CD1c-positive myeloid dendritic cell (primary cell): ENCODE data around the gene GOLGA6C.
"Not testable (repeated sequence)": the region's sequence is repeated elsewhere in the genome, so short reads cannot be mapped to it uniquely, and the experiment has no call there.

Experiments
- DNase-seq: peaks from one replicate; pipeline ENCODE4 v3.0.0-alpha.2; 2016; ENCODE audit errors: extremely low spot score

The GOLGA6C gene

DNA sequence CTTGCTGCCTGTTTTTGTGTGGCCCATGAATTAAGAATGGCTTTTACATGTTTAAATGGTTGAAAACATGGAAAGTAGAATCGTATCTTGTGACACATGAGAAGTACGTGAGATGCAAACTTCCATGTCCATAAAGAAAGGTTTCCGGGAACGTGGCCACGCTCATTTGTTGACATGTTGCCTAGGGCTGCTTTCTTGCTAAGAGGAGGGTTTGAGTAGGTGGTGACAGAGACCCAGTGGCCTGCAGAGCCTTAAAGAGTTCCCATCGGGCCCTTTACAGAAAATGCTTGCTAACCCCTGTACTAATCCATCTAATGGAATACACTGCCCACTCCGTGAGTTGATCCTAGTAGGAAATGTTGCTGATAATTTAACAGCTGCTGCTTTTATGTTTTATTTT, 31.0 kb upstream of the GOLGA6C start:
- DNase-seq, result not testable (repeated sequence)

DNA sequence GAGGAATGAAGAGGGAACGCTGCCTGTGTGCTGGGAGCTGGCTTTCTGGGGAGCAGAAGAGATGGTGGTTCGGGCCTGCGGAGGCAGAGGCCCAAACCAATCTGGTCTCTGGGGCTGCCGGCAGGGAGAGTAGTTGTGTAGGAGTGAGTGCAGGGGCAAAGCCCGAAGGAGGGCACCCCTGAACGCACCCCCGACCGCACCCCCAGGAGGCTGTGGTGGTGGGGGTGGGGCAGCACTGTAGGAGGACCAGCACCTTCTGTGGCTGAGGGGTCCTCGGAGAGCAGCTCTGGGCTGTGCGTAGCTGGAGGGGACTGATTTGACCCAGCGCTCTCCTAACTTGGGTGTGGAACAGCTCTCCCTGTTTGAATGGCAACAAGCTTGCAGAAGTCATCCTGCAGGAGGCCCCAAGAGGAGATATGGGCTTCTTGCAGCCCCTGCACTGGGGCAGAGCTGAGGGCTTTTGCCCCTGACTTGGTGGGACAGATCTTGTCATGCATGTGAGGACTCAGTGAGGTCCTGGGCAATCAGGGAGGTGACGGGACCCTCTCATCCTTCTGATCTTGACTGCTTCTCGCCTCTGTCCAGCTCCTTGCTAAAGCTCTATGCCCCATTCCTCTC, 30.4 kb upstream of the GOLGA6C start:
- DNase-seq, result no peak

DNA sequence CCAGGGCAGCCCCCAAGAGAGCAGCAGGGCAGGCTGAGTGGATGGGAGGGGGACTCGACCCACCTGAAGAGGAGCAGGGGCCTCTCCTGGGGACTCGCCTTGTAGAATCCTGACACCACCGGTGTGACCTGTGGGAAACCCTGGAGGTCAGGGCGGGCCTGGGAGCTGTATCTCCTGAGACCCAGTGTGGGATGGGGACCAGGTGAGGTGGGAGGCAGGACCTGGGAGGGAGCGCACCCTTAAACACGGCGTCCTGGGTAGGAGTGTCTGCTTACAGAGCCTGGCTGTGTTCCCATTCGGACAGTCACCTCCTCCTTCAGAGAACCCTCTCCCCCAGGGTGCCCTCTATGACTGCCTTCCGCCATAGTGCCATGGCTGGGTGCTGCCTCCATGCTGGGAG, 29.3 kb upstream of the GOLGA6C start:
- no peak for DNase-seq

DNA sequence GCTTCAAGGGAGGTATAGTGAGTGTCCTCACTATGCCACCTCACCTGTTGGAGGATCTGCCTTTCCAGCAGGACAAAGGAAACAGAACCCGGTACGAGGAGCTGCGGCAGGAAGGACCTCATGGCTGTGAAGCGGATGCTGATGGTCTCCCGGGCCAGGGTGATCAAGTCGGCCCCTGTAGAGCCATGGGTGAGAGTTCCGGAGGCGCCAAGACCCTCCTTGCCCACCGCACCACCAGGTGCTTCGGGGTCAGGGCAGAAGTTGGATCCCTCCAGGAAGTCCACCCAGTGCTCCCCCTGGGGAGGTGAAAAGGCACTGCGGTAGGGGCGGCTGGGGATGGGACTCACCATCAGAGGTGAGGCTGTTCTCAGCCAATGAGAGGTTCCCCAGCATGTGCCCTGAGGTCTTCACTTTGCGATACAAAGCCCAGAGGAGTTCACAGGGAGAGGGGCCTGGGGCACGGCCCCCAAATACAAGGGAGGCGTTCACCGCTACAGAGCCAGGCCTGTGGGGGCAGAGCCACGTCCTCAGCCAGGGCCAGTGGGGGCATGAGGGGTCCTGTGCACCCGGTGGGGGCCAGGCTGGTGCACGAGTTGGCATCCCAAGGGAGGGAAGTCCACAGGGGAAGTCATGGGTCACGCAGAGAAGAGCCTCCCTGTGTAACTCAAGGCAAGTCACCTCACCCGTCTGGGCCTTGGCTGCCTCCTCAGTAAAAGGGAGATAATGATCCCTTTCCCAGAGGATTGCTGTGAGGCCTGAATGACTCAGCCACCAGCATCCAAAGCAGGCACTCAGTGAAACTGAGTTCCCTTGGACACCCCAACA, 28.7 kb upstream of the GOLGA6C start:
- no peak for DNase-seq

DNA sequence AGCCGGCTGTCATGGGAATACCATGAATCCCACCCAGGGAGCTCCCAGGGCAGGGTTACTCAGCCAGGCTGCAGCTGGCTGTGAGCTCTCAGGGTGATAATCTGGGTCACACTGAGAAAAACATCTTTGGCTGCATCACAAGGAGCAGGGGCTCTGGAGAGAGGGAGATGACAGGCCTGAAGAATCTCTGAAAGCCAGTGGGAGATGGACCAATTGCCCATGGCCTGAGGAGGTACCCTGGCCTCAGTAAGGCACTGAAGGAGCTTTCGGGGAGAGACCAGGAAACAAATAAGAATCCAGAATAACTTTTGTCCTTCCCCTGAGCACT, 28.2 kb upstream of the GOLGA6C start:
- no peak for DNase-seq

DNA sequence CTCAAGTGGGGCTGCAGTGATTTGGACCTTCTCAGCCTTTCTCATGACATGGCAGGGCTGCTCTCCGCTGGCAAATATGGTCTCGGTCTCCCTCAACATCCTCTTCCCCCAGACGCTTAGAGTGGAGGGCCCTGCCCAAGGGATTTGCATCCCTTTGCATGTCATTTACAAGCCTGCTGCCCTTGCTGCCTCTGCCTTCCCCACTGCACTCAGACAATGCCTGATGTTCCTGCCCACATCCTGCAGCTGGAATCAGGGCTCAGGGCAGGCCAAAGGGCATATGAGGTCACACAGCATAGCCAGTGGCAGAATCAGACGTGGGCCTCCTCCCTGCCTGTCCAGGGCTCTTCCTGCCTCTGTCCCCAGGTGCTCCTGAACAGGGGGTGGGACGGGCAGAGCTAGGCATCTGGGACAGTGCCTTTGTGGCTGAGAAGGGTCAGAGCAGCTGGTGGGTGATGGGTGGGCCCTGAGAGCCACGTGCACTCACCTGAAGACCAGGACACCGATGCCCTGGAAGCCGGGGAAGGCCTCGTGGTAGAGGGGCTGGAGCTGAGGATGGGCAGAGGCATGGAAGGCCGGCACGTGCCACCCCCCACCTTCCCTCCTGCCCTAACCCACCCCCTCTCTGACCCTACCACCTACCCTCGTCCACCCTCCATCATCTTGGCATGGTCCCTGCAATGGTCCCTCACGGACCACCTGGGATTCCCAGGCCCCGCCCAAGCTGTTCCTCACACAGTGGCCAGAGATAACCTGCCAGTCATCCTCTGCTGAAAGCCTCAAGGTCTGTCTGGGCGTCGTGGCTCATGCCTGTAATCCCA, 27.4 kb upstream of the GOLGA6C start:
- no peak for DNase-seq

DNA sequence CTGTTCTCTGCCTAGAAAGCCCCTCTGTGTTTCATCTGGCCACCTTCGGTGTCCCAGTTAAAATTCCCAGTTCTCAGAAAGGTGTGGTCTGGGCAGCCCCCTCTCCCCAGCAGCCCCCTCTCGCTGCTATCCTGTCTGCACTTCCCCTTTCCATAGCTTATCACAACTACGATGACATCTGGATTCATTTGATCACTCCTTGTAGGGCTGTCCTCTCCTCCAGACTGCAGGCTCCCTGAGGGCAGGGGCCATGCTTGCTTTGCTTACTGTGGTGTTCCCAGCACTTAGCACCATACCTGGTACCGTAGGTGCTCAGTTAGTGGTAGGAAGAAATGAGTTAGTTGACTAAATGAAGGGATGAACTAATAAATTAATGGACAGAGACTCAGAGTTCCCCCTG, 26.3 kb upstream of the GOLGA6C start:
- no peak for DNase-seq

DNA sequence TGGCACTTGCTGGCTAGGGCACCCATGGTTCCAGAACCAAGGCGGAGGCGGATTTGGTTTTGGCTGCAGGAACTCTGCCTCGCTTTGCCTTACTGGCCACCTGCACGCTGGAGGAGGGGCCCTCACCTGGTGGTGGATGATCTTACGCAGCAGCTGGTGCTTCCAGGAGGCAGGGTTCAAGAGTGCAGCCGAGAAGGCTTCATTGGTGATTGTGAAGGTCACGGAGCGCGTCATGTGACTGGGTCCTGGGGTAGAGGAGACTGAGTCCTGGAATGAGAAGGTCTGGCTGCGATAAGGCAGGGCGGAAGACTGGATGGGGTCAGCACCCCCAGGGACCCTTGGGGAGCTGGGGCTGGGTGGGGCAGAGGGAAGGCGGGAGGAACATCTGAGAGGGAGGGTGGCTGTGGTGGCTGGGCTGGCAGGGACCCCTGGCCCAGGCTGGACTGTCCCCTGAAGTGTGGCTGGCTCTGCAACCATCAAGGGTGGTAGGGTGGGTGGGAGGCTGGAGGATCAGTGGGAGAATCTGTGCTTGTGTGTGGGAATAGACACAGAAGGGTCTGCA, 25.8 kb upstream of the GOLGA6C start:
- no peak for DNase-seq

DNA sequence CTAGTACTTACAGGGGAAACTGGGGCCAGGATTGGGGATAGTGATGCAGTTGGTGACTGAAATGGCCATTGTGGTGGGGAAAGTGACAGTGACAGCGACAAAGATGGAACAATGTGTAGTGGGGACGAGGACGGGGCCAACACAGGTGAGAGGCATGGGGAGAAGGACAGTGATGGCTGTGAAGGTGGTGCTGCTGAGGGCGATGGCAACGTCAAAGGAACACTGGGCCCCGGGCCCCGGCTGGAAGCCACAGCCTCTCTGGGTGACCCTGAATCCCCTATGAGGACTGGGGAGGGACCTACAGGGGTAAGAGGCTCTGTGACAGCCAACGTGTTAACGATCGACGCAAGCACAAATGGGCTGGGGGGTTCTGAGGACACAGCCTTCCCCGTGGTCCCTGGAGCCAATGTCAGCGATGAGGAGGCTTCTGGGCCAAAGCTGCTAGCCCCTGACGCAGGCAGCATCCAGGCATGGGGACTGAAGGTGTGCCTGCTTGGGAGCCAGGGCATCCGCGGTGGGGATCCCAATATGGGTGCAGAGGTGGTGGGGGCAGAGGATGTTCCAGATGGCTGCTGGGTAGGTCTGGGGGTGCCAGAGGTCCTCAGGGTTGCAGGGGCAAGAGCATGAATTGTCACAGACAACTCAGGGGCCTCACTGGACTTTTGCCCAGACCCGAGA, 25.2 kb upstream of the GOLGA6C start:
- DNase-seq, result no peak

DNA sequence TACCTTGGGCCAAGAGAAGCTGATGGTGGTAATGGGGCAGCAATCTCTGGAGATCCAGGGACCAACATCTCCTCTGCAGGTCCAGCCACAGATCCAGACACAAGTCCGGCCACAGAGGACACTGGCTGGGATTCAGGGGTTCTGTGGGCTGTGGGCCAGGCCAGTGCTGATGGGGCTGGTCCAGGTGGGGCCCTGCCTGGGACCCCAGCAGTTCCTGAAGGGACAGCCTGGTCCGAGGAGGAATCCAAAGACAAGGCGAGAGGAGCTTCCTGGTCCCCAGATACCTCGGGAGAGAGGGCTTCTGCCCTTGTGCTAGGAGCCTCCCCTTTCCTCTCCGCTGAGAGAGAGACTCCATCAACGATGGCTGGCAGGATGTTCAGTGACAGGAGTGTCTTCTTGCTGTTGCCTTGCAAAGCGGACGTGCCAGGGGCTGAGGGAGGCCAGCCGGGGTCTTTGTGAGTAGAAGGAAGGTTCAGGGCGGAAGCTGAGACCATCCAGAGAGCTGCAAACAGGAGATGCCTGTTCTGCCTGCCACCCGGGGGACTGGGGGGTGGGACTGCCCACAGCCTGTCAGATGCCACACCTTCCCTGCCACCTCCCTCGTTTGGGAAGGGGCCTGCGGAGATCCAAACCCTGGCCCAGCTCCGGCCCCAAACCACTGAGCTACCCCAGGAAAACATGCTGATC, 24.5 kb upstream of the GOLGA6C start:
- no peak for DNase-seq

DNA sequence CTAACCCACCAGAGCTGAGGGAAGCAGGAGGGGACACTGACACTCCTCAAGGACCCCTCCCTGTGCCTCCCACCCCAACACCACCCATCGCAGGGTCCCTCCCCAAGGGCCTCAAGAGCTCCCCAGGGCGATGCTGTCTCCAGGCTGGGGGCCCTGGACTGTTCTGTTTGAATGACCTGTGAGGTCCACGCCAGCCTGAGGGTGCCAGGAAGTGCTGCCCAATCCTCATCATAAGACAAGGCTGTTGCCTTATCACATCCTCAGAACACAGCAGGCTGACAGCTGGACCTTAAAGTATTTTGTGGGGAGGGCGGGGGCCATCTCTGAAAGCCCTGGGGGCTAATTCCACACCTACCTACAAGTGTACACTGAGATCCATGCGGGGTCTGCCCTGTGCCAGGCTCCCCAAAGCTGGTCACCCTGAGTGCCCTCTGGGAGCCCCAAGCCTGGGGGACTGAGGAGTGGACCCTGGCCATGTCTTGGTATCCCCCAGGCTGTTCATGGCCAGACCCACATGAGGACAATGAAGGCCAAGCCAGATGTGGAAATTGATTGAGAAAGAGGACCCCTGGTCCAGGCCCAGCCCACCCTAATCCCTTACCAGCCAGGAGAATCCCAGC, 23.8 kb upstream of the GOLGA6C start:
- no peak for DNase-seq

DNA sequence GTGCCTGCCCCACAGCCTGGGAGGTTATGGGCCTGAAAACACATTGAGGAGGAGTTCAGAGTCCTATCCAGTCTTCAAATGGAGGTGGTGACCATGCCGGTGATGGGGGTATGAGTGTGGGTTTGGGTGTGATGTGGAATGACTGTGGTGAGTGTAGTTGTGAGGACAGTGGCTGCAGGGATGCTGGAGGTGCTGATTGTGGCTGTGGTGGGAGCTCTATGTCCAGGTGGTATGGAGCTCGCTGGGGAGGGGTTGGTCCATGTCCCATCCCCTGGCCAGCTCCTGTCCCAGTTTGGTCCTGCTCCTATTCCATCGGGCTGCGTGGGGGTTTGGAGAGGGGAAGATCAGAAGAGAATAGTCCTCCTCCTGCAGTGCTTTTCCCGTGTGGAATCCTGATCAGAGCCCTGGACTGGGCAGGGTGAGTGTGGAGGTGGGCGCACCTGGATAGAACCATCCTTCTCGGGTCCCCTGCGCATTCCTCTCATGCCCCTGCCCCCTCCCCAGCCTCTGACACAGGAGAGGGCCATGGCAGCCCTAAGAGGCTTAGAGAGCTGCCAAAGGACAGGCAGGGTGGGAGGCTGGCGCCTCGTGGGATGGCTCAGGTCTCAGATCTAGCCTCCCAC, 23.0 kb upstream of the GOLGA6C start:
- no peak for DNase-seq

DNA sequence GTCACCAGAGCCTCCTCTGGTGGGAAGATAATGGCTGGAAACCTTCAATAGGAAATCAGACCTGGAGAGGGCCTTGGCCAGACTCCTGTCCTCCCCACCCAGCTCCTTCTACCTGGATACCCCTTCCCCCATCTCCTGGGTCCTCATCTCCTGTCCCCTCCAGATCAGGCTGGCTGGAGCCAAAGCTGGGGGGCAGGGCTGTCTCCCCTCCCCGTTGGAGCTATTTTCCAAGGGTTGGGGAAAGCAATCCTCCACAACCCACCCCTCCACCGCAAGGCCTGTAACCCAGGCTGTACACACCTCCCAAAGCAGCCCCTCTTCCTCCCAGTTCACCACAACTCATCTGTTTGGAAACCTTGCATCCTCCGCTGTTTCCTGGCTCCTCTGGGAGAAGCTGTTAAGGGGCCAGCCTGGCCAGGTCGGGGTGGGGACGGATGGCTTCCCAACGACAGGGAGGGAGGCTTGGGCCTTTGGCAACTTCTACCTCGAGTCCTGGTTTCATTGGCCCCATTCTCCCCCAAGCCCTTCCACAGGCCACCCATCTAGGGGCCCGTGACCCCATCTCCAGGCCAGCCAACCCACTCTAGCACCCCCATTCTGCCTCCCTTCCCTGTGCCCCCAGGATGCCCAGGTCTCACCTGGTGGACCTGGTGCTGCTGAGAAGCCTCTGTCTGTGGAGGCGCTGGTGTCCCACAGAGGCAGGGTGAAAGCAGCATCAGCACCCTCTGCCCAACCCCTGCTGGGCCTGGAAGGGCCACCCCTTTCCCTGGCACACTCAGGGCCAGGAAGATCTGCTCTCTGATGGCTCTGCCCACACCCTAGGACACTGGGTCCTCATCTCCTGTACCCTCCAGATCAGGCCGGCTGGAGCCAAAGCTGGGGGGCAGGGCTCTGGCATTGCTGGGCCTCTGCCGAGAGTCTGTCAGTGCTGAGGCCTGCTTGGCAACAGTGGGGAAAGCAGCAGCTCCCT, 22.1 kb upstream of the GOLGA6C start:
- DNase-seq, result no peak

DNA sequence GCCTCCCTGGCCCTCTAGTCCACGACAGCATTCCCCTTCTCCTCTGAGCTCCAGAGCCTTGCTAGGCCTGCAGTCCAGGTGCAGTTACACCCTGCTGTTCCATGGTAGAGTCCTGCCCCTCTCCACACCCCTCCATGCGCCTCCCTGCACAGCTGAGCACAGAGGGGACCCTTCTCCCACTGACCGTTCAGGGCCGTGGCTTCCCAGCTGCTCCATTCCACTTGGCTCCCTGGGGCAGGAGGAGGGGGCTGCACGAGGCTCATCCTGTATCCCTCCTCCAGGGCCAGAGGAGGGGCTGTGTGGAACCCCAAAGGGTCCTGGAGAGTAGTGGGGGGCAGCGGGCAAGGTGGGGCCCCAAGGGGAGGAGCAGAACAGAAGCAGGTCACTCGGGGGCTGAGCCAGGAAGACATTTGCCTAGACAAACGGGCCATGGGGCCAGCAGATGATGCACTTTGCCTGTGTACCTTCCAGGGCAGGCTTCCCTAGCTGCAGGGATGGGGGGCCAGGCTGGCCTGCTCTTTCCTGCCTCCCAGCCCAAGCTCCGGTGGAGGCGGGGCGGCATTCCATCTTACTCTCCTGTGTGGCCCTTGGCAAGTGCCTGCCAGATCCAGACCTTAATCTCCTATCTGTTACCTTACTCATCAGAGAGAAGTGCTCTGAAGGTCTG, 20.7 kb upstream of the GOLGA6C start:
- no peak for DNase-seq

DNA sequence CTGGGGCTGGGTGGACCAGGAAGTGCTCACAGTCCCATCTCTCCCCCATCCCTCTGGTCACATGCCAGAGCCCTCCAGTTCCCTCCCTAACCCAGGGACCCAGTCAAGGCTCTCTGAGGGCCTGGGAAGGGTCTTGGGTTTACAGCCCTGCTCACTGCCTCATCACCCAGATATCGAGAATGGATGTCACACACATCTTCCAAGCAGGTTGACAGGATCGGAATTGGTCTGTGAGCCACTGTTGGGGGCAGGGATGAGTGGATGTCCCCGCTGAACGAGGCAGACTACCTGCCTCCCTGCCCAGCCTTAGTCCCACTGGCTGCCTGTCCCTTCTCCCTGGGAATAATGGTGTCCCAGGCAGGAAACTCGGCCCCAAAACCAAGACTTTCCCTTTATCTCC, 20.0 kb upstream of the GOLGA6C start:
- no peak for DNase-seq

DNA sequence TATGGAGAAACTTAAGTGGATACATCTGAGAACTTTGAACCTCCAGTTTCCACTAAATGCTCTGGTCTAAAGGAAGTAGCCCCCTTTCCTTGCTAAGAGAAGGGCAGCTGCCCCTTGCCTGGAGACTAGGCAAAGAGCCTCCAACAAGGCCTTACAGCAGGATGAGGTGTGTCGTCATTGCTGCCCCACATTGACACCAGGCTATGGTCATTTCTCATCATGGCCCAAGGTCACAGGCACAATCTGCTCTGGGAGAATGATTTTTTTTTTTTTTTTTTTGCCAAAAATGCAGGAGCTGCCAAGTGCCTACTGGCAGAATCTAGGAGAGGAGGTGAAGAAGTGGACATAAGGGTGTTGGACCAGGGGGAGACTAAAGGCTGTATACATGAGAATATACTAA, 12.4 kb upstream of the GOLGA6C start:
- not testable (repeated sequence) for DNase-seq

DNA sequence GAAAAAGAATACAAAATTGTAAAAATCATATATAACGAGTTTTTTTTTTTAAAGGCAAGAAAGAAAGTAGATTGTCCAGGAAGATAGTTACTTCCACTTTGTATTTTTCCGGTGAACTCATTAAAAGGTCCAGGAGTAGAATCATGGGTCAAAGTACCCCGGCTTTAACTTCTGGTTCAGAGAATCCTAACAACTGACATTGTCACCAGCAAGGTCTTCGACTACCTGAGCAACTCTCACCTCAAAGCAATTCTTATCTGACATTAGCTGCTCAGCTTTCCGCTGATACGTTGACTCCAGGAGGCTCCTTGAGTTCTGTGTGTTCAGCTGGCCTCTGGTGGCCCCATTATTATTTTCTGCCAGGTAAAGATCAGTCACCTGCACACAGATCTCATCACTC, 9.1 kb upstream of the GOLGA6C start:
- not testable (repeated sequence) for DNase-seq

DNA sequence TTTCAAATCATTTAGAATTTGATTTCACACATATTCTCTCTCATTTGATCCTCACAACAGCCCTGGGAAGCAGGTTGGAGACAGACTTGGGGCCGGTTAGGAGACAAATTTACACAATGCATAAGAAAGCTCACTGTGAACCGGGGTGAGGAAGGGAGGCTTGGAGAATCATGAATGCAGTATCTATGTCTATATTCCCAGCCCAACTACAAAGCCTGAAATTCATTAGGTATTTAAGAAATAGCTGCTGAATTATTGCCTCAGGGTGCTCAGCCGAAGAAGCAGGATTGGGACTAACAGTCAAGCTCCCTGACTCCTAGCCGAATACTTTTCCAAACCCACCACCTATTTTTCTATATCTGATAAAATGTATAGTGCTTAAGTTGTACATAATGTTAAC, 8.4 kb upstream of the GOLGA6C start:
- no peak for DNase-seq

DNA sequence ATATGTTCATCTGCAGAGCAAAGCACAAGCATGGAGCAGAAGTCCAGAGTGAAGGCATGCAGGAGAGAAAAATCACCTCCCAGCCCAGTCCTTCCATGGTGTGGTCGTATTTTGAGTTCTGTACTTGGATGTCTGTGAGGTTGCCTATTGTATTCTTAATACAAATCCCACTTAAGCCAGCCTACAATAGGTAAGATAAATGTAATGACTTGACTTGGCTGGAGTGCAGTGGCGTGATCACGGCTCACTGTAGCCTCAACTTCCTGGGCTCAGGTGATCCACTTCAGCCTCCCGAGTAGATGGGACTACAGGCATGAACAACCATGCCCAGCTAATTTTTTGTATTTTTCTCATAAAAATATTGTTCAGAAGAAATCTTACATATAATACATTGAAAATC, 6.8 kb upstream of the GOLGA6C start:
- DNase-seq, result not testable (repeated sequence)
